Measurements from ENCODE around the gene RNF217.

Gene RNF217

DNA sequence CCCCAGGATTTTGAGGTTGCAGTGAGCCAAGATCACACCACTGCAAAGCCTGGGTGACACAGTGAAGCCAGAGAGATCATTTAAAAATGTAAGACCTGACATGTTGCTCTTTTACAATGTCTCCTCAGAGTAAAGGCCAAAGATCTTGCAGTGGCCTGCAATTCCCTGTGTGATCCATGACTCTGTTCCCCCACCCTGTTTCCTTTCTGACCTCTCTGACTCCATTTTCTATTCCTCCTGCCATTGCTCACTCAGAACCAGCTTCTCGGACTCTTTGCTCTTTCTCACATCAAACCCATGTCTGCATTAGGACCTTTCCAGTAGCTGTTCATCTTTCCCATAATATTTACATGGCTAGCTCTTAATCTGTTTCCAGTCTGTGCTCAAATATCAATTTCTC lies 28.8 kb downstream of the RNF217 start:
- DNase-seq, result no peak

DNA sequence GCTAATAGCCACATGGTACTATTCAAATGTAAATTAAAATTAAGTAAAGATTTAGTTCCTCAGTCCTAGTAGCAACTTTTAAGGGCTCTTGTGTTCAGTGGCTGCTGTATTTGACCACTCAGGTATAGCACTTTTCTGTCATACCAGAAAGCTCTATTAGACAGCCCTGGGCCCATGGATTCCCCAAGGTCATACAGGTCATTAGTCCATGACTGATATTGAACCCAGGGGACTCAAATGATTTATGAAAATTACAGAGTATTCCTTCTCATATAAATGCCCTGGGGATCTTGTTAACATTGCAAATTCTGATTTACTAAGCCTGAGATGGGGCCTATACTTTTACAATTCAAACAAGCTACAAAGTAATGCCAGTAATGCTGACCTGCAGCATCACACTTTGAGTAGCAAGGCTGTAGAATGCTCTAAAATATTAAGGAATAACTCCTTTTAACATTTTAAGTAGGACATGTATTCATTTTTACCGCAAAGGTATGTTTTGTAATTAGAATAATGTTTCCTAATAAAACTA lies 29.6 kb downstream of the RNF217 start:
- DNase-seq, result no peak

DNA sequence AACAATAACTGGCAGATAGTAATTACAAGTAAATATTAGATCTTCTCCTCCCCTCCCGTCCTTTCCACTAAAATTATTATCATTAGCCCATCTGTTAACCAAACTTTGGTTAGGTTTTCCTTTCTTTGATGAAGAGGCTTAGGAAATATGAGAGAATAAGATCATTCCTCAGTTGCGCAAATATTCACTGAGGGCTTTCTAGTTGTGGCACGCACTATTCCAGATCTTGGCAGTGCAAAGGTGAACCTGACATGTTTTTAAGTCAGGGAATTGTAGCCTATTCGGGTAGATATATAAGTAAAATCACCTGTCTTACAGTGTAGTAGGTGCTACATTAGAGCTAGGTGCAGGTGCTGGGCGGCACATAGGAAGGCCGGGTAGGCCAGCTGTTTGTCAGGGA lies 31.1 kb downstream of the RNF217 start:
- DNase-seq, result no peak

DNA sequence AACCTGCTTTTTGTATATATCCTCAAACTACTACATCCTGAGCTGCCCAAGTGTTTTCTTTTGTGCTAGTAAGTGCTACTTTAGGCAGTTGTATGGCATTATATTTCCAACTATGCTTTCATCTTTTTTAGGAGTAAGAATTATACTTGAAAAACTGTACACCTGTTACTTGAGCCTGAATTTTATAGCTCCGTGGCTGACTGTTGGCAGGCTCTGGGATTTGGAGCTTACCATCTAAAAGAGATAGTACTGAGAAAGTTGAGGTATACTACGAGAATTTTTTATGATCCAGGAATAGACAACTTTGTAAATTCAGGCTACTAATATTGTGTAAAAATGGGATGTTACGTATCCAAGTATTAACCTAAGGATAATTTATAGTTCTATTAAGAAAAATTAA lies 32.4 kb downstream of the RNF217 start:
- no peak for DNase-seq

DNA sequence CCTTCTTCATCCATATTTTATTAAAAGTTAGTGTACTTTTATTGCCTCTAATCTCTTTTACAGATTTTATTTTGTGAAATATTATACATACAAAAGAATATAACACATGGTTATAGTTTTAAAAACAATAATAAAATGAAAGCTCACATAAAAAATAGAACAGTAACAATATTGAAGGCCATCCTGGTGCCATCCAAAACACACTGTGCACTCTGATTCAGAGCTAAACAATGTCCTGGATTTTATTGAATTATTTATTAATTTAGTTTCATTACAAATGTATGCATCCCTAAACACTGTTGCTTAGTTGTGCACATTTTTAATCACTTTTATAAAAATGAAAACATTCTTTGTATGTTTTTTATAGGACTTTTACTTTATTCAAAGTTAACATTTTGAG lies 32.9 kb downstream of the RNF217 start:
- no peak for DNase-seq

DNA sequence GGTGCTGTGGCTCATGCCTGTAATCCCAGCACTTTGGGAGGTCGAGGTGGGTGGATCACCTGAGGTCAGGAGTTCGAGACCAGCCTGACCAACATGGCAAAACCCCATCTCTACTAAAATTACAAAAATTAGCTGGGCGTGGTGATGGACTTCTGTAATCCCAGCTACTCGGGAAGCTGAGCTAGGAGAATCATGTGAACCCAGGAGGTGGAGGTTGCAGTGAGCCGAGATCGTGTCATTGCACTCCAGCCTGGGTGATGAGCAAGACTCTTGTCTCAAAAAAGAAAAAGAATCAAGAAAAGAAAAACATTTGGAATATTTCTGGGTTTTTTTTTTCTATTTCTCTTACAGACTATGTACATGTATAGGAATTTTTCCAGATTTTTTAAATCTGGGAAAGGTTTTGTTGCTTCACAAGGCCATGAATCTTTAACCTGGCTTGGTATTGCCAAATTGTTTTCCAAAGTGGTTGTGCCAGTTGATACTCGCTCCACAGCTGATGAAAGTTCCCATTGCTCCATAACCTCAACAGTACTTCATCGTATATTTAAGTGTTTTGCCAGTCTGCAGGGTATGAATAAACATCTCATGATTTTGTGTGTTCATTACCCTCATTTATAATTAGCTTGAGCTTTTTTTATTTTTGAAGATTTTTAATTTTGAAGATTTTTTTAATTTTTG lies 33.5 kb downstream of the RNF217 start:
- DNase-seq, result no peak

DNA sequence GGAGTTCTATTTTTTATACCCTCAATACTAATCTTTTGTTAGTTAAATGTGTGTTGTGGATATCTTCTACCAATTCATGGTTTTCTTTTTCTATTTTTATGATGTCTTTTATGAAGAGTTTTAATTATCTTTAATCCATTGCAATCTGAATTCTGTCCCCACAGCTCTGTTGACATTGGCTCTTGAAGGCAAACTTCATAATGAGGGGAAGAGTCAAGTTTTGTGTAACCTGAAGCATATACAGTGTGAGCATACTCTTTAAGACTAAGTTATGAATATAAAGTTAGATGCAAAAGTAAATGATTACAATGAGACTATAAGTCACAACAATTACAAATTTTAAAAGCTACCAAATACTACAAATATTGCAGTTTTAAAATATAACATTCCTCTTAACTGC lies 34.2 kb downstream of the RNF217 start:
- DNase-seq, result no peak

DNA sequence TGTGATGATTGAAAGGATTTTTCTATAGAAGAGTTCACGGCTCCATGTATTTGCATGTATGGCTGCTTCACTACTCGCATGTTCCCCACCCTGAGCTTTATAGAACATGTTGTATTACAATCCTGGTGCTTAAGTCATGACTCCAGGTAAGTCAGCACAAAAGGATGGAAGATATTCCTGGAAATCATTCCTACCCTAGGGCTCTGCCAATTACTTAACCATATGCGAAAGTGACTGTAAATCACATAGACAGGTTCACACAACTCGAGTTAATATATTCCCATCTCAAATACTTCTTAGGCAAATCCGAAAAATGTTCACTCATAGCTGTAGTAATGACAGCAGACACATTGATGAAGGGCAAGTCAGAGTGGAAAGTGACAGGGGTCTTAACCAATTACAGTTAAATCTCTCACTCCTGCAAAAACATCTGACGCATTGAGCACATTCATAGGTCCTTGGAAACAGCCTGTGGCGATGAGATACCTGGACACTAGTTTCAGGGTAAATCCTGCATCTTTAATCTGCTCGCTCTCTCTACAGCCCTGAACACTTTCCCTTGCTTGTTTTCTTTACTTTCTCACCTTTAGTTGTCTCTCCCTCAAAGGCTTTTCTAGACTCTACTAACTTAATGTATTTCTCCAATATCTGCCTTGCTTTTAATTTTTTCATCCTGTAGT lies 35.1 kb downstream of the RNF217 start:
- no peak for DNase-seq

DNA sequence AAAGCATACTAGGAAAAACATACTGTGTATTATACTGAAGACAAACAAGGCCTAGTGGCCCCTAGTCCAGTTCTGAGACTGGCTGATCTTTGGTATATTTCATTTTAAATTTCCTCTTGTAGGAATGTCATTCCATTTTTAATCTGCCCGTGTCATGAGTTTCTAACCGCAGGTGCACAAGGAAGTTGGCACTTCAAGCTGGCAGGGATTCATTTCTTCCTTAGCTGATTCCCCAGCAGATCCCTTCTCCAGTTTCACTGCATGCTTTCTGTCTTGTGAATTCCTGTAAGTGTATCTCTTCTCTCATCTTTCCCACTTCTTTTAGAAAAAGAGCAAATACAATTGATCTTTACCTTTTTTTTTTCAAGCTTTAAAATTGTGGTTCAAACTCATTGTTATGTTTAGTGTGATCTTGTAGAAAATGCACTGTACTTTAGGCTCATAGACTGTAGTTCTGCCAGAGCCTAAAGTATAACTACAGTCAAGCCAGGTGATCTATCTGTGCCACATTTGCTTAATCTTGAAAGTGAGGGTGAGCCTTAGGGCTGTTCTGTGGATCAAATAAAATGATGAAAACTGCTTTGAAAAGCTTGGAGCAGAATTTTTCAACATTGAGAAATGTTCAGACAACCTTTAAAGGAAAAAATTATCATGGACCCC lies 37.0 kb downstream of the RNF217 start:
- DNase-seq, result no peak

DNA sequence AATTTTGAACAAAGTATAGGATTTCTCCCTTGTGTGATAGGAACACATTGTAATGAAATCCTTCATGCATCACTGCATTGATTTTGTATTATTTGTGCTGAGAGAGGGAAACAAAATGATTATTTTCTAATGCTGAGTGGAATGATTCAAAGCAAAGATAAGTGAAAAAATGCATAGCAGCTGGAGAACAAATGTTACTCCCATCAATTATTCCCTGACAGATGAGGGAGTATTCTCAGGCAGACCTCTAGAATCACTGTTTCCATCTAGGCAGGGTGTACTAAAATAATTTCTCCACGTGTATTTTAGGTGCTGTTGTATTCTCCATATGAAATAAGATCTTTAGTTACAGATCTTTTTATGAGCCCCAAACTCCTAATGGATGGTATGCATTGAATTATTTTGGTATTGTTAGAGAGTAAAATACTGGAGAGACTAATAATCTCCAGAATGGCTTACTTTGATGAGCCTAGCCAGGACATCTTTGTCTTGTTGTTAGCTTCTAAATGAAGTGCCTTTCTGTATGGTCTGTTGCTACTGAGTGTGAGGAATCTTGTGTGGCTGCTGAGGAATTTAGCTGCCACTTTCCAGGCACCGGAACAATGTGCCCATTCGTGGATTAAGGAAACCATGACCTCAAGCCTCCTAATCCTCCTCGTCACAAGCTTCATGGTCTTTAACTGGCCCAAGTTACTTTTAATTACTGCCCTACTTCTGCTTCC lies 39.6 kb downstream of the RNF217 start:
- no peak for DNase-seq

DNA sequence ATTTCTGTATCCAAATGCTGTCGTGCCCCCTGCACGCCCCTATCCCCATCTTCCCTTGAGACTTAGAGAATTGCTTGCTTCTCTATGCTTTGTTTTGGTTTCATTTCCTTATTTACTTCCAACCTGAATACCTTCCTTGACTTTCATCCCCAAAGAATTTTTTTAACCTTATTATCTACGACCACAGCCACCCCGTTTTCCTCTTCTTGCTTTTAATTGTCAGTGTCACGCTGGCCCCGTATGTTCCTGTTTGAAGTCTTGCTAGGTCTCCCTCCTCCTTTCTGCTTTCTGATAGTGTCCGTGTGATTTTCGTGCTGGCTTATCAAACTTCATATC lies 40.1 kb downstream of the RNF217 start:
- DNase-seq, result no peak

DNA sequence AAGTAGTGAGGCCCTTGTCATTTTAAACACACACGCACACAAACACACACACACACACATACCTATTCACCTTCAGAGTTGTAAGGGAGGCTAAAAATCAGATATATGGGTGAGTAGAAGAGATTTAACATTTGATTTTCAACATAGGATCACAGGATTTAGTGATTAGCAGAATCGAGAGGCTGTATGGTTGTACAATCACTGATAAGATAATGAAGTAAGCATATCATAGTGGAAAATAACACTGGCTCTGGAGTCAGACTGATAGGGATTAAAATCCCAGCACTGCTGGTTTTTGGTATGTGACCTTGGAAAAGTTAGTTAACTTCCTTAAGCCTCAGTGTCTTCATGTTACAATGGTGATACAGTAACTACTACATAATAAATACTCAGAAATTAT lies 40.8 kb downstream of the RNF217 start:
- DNase-seq, result no peak

DNA sequence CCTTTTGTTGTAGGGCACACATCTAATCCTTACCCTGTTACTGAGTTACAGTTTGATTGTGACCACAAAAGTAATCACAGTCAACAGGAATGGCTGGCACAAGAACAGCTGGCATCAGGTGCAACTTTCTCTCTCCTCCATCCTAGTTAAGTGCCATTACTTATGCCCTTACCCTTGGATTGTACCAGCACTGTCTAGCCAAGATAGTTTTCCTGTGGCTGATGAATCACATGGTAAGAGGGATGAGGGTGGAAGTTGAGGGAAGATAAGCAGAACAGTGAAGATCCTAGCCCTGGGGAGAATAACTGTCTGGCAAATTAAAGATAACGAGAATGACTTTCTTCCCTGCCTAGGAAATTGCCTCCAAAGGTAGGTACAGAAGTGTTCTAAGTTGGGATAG lies 42.0 kb downstream of the RNF217 start:
- DNase-seq, result no peak

DNA sequence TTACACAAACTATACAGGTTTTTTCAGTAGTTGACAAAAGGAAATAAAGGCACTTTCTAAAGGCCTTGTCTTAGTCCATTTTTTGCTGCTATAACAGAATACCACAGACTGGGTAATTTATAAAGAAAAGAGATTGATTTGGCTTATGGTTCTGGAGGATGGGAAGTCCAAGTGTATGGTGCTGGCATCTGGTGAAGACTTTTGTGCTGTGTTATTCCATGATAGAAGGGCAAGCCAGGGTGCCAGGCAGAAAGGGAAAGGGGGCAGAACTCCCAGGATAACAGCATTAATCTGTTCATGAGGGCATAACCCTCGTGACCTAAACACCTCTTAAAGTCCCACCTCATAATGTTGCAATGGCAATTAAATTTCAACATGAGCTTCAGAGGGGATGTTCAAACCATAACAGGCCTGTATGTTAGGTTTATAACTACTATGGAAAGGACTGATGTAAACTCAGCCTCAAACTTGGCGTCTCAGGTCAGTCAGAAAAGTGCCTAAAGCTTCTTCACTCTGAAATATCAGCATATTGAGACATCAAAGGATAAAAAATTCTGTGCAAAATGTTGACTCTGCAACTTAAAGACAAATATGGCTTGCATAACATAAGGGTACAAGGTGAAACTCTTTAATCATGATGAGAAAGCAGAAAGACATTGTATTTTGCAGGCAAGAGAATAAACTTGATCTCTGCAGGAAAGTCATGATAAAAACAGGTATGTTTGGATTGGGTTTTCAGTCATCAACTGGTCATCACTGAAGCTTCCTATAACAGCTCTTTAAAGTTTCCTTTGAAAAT lies 42.8 kb downstream of the RNF217 start:
- no peak for DNase-seq

DNA sequence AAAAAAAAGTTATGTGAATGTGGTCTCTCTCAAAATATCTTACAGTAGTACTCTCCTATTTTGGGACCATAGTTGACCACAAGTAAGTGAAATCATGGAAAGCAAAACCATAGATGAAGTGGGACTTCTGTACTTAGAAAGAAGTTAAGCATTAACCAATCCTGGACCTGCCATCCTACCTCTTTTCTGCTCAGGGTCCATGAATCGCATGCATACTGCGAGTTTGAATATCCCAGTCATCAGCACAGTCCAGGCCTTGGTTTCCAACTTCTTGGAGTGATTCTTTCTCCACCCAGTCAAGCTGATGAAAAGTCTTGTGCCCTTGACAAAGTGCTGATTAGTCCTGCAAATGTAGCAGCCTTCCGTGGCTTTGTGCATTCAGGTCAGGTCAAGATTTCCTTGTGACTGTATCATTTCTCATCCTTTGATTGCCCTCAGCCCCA lies 46.0 kb downstream of the RNF217 start:
- DNase-seq, result no peak

DNA sequence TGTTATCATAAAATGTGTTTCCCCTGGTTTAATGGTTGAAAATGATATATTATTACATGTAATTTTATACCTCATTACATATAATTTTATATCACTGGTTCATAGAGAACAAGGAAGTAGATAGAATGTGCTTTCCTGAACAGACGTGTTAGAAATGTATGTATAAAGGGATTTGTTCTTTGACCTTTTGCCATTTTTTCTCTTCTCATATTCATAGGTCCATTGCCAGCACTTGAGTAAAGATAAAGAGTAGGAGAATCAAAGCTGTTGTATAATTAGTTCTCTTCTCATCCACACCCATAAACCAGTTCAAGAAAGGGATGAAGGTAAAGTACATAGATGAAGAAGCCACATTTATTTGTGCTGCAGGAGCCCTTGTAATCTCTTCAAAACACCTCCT lies 46.7 kb downstream of the RNF217 start:
- no peak for DNase-seq

DNA sequence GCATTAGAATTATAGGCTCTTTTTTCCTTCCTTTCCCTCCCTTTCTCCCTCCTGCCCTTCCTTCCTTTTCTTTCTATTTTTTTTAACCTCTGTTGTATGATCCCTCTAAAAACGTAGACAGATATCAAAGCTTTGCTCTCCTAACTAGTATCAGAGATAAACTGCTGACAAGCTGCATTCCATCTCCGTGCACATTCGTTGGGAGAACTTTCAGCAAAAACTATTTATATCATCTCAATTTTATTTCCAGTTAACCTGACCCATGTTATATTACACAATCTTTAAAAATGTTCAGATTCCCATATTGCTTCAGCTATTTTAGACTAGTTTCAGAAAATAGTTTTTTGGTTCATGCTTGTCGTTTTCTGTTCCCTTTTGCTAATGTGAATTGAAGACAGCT lies 47.3 kb downstream of the RNF217 start:
- DNase-seq, result no peak

DNA sequence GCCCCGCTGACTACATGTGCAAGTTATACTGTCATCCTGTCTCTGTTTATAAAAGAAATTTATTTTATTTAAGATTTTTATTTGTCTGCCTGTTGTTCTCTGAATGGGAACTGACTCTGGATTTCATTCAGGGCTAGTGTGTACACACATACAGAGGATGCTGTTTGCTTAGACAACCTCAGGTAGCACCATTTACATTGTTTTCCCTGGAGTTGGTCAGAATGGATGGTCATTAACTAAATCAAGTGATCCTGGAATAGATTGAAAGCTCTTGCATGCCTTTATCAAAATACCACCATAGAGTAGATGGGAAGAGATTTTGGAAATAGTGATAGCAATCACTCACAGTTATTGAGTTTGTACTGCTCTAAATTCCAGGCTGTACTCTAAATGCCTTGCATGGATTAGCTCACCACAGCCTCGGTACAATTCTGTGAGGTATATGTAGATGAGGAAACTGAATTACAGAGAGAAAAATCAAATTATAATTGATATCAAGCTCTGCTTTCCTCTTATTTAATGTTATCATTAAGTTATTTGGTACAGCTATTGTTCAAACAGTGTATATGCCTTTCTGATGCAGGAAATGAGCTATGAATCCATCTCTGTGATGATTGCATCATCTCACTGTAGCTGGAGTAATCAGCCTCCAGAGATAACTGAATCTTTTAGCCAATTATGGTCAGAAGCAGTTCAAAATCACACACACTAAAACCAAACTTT lies 51.9 kb downstream of the RNF217 start:
- no peak for DNase-seq

DNA sequence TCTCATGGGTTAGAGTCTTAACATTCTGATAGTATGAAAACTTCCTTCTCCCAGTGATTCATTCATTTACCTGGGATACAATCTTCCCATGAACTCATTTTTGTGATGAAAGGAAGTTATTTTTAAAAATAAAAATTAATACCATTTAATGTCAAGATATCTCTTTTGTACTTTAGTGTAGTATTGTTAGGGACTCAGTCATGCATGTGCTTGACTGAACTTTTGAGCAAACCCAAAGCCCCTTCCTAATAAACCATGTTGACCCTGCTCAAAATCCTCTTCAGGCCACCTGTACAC lies 52.4 kb downstream of the RNF217 start:
- DNase-seq, result no peak

DNA sequence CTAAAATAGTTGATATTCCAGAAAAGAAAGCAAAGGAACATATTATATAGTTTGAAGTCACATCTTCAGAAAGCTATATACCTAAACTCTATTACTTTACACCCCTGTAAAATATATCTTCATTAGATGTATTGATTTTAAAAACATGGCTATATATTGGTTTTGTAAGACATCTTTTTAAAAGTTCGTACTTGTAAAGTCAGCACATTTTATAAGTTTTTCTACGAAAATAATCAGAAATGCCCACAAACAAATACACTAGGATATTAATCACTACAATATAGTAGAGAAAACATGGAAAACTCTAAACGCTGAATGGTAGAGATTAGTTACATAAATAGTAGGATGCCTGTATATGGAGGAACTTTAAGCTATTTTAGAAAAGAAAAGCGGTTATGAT lies 52.9 kb downstream of the RNF217 start:
- DNase-seq, result no peak

DNA sequence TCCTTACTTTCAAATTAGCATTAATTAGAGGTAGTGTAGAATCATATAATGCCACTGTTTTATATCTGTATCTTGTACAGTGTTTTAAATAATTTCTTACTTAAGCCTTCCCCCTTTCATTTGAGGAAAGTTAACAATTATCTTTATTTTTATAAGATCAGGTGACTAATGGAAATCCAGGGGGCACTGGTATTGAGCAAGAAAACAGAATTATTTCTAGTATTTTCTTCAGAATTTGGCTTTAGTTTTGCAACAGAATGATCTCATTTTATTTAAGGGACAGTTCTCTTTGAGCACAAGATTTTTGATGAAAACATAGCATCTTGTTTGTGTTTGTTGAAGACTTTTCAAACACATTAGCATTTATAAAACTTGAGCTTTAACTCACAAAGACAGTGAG lies 55.9 kb downstream of the RNF217 start:
- DNase-seq, result no peak

DNA sequence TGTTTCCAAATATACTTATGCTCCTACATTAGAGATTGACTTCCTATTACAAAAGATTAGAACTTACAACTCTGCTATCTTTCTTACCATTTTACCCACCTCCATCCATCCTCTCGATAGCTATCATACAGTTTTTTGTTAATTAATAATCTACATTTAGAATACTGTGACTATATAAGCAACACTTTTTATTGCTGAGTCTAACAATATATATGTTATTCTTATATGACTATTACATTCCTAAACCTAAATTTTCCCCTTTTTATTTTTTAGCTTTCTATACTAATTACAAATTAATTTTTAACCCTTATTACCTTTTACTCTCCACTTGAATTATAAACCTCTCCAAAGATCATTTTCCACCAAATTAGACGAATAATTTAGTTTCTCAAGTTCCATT lies 57.0 kb downstream of the RNF217 start:
- no peak for DNase-seq

Measured in SHP77 (cell line).